SK-N-SH treated with all-trans-retinoic acid at 6 μM for 48 hours (cell line): Measurements from ENCODE around the gene MRRF.

ENCODE experiments used
- ATAC-seq: fragments of 200-7000 bp; cut with Tn5 transposase; 3 replicates; pipeline ENCODE4 v1.9.1; 2020; ENCODE audit warnings: mild to moderate bottlenecking, moderate library complexity
- ARNTL ChIP-seq: fragments of 450-650 bp; formaldehyde crosslinking; IDR thresholded peaks from 2 replicates; pipeline ENCODE4 v1.5.0; 2020; ENCODE audit warnings: low read depth, mild to moderate bottlenecking, moderate library complexity, borderline replicate concordance
- BACH2 ChIP-seq: fragments of 250-450 bp; sonication (Bioruptor Pico); IDR thresholded peaks from 2 replicates; pipeline ENCODE4 v1.9.0; 2021; ENCODE audit warnings: mild to moderate bottlenecking, borderline replicate concordance
- CSDC2 ChIP-seq: fragments of 250-450 bp; sonication (Bioruptor Pico); IDR thresholded peaks from 2 replicates; pipeline ENCODE4 v1.5.0; 2020; ENCODE audit warnings: mild to moderate bottlenecking, moderate library complexity
- ESRRG ChIP-seq: fragments of 250-450 bp; sonication (Bioruptor Pico); IDR thresholded peaks from 2 replicates; pipeline ENCODE4 v1.6.1; 2021; ENCODE audit warnings: mild to moderate bottlenecking
- GLIS3 ChIP-seq: fragments of 250-450 bp; sonication (Bioruptor Pico); IDR thresholded peaks from 2 replicates; pipeline ENCODE4 v1.5.0; 2020; ENCODE audit warnings: mild to moderate bottlenecking, moderate library complexity
- ISL1 ChIP-seq: fragments of 250-450 bp; sonication (Bioruptor Pico); IDR thresholded peaks from 2 replicates; pipeline ENCODE4 v2.1.2; 2022; ENCODE audit warnings: mild to moderate bottlenecking, moderate library complexity
- OSR1 ChIP-seq: fragments of 250-450 bp; sonication (Bioruptor Pico); IDR thresholded peaks from 2 replicates; pipeline ENCODE4 v1.8.0; 2022; ENCODE audit warnings: moderate library complexity, mild to moderate bottlenecking, inconsistent platforms
- PATZ1 ChIP-seq: fragments of 250-450 bp; sonication (Bioruptor Pico); IDR thresholded peaks from 2 replicates; pipeline ENCODE4 v1.8.0; 2020; ENCODE audit warnings: mild to moderate bottlenecking, moderate library complexity, borderline replicate concordance
- POU6F1 ChIP-seq: fragments of 250-450 bp; sonication (Bioruptor Pico); IDR thresholded peaks from 2 replicates; pipeline ENCODE4 v1.8.0; 2021; ENCODE audit warnings: low read depth, mild to moderate bottlenecking, moderate library complexity, borderline replicate concordance
- PPARA ChIP-seq: fragments of 250-450 bp; sonication (Bioruptor Pico); IDR thresholded peaks from 2 replicates; pipeline ENCODE4 v1.5.0; 2020; ENCODE audit warnings: mild to moderate bottlenecking, borderline replicate concordance
- RARB ChIP-seq: fragments of 250-450 bp; sonication (Bioruptor Pico); IDR thresholded peaks from 2 replicates; pipeline ENCODE4 v1.8.0; 2021; ENCODE audit warnings: mild to moderate bottlenecking, moderate library complexity
- SNAI2 ChIP-seq: fragments of 250-450 bp; sonication (Bioruptor Pico); IDR thresholded peaks from 2 replicates; pipeline ENCODE4 v1.5.0; 2020; ENCODE audit warnings: mild to moderate bottlenecking, moderate library complexity
- TCF4 ChIP-seq: fragments of 250-450 bp; sonication (Bioruptor Pico); IDR thresholded peaks from 2 replicates; pipeline ENCODE4 v1.8.0; 2021; ENCODE audit warnings: mild to moderate bottlenecking, moderate library complexity, borderline replicate concordance
- TOX ChIP-seq: fragments of 250-450 bp; sonication (Bioruptor Pico); IDR thresholded peaks from 2 replicates; pipeline ENCODE4 v1.8.0; 2021; ENCODE audit warnings: mild to moderate bottlenecking, moderate library complexity, borderline replicate concordance
- ZC3H10 ChIP-seq: fragments of 250-450 bp; sonication (Bioruptor Pico); IDR thresholded peaks from 2 replicates; pipeline ENCODE4 v1.5.1; 2021; ENCODE audit warnings: mild to moderate bottlenecking, moderate library complexity
- ZNF565 ChIP-seq: fragments of 450-650 bp; formaldehyde crosslinking; conservative IDR thresholded peaks from 2 replicates; pipeline ENCODE4 v1.5.0; 2020; ENCODE audit warnings: low read depth, mild to moderate bottlenecking, moderate library complexity
- ZNF70 ChIP-seq: fragments of 450-650 bp; formaldehyde crosslinking; IDR thresholded peaks from 2 replicates; pipeline ENCODE4 v1.5.0; 2020; ENCODE audit warnings: mild to moderate bottlenecking, moderate library complexity
- TF ChIP-seq, protein P1 (sequence below): fragments of 250-450 bp; sonication (Bioruptor Pico); IDR thresholded peaks from 2 replicates; pipeline ENCODE4 v1.5.1; 2021; ENCODE audit warnings: mild to moderate bottlenecking, moderate library complexity
- TF ChIP-seq, protein P2 (sequence below): fragments of 250-450 bp; sonication (Bioruptor Pico); IDR thresholded peaks from 2 replicates; pipeline ENCODE4 v1.5.0; 2020; ENCODE audit warnings: mild to moderate bottlenecking, moderate library complexity

MRRF gene

GRCh38 chr9:122216798-122217418 lies 47.8 kb upstream of the MRRF start:
- ATAC-seq, result no peak

GRCh38 chr9:122217640-122218039 lies 47.0 kb upstream of the MRRF start:
- ATAC-seq, result no peak
- TF ChIP-seq TOX (CRISPR knock-in tag) (no peak), OSR1 (no peak), ESRRG (no peak), ISL1 (CRISPR knock-in tag) (no peak), TCF4 (CRISPR knock-in tag) (no peak), PPARA (CRISPR knock-in tag) (no peak), BACH2 (CRISPR knock-in tag) (no peak), SNAI2 (no peak), RARB (CRISPR knock-in tag) (no peak), POU6F1 (CRISPR knock-in tag) (no peak), ZNF565 (CRISPR knock-in tag) (no peak), GLIS3 (CRISPR knock-in tag) (no peak), ARNTL (no peak), CSDC2 (no peak), ZNF70 (CRISPR knock-in tag) (no peak)
- TF ChIP-seq, protein P1, sequence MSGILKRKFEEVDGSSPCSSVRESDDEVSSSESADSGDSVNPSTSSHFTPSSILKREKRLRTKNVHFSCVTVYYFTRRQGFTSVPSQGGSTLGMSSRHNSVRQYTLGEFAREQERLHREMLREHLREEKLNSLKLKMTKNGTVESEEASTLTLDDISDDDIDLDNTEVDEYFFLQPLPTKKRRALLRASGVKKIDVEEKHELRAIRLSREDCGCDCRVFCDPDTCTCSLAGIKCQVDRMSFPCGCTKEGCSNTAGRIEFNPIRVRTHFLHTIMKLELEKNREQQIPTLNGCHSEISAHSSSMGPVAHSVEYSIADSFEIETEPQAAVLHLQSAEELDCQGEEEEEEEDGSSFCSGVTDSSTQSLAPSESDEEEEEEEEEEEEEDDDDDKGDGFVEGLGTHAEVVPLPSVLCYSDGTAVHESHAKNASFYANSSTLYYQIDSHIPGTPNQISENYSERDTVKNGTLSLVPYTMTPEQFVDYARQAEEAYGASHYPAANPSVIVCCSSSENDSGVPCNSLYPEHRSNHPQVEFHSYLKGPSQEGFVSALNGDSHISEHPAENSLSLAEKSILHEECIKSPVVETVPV (CRISPR knock-in tag), result no peak
- TF ChIP-seq, protein P2, sequence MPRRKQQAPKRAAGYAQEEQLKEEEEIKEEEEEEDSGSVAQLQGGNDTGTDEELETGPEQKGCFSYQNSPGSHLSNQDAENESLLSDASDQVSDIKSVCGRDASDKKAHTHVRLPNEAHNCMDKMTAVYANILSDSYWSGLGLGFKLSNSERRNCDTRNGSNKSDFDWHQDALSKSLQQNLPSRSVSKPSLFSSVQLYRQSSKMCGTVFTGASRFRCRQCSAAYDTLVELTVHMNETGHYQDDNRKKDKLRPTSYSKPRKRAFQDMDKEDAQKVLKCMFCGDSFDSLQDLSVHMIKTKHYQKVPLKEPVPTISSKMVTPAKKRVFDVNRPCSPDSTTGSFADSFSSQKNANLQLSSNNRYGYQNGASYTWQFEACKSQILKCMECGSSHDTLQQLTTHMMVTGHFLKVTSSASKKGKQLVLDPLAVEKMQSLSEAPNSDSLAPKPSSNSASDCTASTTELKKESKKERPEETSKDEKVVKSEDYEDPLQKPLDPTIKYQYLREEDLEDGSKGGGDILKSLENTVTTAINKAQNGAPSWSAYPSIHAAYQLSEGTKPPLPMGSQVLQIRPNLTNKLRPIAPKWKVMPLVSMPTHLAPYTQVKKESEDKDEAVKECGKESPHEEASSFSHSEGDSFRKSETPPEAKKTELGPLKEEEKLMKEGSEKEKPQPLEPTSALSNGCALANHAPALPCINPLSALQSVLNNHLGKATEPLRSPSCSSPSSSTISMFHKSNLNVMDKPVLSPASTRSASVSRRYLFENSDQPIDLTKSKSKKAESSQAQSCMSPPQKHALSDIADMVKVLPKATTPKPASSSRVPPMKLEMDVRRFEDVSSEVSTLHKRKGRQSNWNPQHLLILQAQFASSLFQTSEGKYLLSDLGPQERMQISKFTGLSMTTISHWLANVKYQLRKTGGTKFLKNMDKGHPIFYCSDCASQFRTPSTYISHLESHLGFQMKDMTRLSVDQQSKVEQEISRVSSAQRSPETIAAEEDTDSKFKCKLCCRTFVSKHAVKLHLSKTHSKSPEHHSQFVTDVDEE, result no peak

More at GRCh38 chr9:122216798-122217418, 47.8 kb upstream of the MRRF start:
- no peak for TF ChIP-seq ZNF565 (CRISPR knock-in tag)
- TF ChIP-seq, all 23 proteins: peak for 0

- ATAC-seq, result peak; percentile 4; the same call in 2 of the 3 replicates
- no peak for TF ChIP-seq ZNF70 (CRISPR knock-in tag)
Observed at GRCh38 chr9:122218071-122218934, 46.4 kb upstream of the MRRF start.

DNA sequence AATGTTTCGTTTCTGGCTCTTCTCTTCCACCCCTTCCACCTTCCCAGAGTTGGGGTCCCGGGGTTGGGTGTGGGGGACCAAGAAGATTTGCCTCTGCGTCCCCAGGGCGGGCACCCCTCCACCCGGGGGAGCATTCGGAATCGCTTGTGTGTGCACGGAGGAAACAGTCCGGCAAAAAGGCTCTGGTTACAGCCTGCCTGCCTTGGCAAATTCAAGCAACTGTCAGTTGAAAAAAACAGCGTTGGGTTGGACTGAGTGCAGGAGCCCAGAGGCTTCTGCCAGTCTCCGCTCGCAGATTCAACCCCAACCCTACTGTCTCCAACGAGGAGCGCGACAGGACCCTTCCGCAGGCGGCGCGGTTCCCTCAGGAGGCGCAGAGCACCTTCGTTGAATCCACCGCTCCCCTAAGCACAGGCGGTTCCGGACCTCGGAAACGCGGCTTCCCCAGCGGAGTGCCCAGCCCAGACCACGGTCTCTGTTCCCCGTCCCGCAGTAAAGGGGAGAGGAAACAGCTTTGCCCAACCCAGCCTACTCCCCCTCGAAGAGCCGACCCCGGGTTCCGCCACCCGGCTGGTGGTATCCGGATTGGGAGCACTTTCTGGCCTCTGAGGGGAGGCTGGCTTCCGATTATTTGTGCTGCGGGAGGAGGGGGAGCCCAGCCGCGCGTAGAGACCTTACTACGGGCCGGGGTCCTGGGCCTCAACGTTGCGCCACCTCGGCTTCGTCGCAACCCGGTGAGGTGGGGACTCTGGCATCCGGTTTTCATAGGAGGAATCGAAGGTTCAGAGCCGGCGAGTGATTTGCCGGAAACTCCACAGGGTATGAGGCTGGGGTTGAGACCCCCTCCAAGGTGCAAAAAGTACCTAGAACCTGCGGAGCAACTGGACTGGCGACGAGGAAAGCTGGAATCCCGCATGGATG lies 45.5 kb upstream of the MRRF start:
- no peak for TF ChIP-seq ZC3H10
- no peak for TF ChIP-seq SNAI2
- no peak for TF ChIP-seq PPARA (CRISPR knock-in tag)
- TF ChIP-seq ESRRG, result no peak
- no peak for TF ChIP-seq PATZ1 (CRISPR knock-in tag)
- no peak for TF ChIP-seq CSDC2
- no peak for TF ChIP-seq TCF4 (CRISPR knock-in tag)
- no peak for TF ChIP-seq OSR1
- peak; percentile 70 for ATAC-seq
